ENCODE results near the gene SULT1A4.
"Not testable (repeated sequence)": the region's sequence is repeated elsewhere in the genome, so short reads cannot be mapped to it uniquely, and the experiment has no call there.

DNA sequence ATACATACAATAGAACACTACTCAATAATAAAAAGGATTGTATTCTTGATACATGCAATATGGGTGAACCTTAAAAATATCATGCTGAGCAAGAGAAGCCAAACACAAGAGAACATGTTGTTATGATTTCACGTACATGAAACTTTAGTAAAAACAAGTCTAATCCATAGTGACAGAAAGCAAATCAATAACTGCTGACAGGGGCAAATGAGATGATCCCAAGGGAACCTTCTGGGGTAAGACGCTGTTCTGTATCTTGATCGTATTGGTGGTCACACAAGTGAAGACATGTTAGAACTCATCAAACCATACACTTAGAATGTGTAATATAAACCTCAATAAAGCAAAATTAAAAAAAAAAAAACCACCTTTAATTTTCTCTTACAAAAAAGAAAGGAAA, 34.3 kb upstream of the SULT1A4 start:
- TF ChIP-seq CTCF (optimal IDR thresholded peaks at IDR 0.05 in 1 of 3, IDR thresholded peaks at IDR 0.05 in 1 of 3, conservative IDR thresholded peaks at IDR 0.05 in 1 of 3; ENCODE audit: extremely low read depth in 1 of 3, insufficient read depth in 2 of 3, low read length in 3 of 3); EZH2 (IDR thresholded peaks at IDR 0.05; ENCODE audit: low read length): not testable (repeated sequence)
